ENCODE results near the gene CARMIL1.

The CARMIL1 gene

GRCh38 chr6:25481267-25481666 is 202.1 kb downstream of the CARMIL1 start:
- Histone ChIP-seq H3K9me3 (ENCODE audit: severe bottlenecking) (no peaks in the 10 kb centered on the region), H3K27ac (ENCODE audit: poor library complexity, severe bottlenecking) (no peak overlapping the region), H3K4me1 (ENCODE audit: insufficient read depth, poor library complexity, severe bottlenecking) (peaks cover under 1% of the 10 kb centered on the region), H3K4me3 (ENCODE audit: severe bottlenecking) (no peak overlapping the region), H3K36me3 (ENCODE audit: low read depth) (peaks cover 17% of the 10 kb centered on the region), H3K27me3 (ENCODE audit: insufficient read depth, poor library complexity, severe bottlenecking) (no peaks in the 10 kb centered on the region)
- DNase-seq (ENCODE audit: low spot score) (no peak), ATAC-seq (ENCODE audit: low read depth) (no peak)
- no peak for TF ChIP-seq CTCF (IDR thresholded peaks at IDR 0.05; ENCODE audit: poor library complexity, severe bottlenecking)

DNA sequence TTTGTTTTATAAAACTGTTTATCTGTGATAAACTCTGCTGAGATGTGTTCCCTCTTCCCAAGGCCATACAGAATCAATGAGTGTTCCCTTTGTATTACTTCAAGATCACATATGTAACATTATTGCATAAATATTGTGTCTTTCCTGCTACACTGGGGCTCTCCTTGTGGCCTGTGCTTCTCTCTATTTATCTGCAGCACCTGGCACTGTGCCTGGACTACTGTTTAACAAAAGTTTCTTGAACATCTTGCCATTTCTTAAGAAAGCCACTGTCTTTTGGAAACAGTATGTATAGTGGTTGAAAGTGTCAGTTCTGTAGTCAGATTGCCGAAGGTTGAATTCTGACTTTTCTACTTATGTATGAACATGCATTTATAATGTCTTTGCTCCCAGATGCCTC is 203.8 kb downstream of the CARMIL1 start:
- no peak for TF ChIP-seq CTCF (IDR thresholded peaks at IDR 0.05; ENCODE audit: poor library complexity, severe bottlenecking)
- H3K4me3 ChIP-seq (ENCODE audit: severe bottlenecking): no peak overlapping the region
- H3K36me3 ChIP-seq (ENCODE audit: low read depth): peaks cover 22% of the 10 kb centered on the region
- ATAC-seq (ENCODE audit: low read depth): no peak
- H3K9me3 ChIP-seq (ENCODE audit: severe bottlenecking): no peaks in the 10 kb centered on the region
- DNase-seq (ENCODE audit: low spot score): no peak
- H3K27ac ChIP-seq (ENCODE audit: poor library complexity, severe bottlenecking): no peak overlapping the region
- H3K27me3 ChIP-seq (ENCODE audit: insufficient read depth, poor library complexity, severe bottlenecking): no peaks in the 10 kb centered on the region
- no peaks in the 10 kb centered on the region for H3K4me1 ChIP-seq (ENCODE audit: insufficient read depth, poor library complexity, severe bottlenecking)

DNA sequence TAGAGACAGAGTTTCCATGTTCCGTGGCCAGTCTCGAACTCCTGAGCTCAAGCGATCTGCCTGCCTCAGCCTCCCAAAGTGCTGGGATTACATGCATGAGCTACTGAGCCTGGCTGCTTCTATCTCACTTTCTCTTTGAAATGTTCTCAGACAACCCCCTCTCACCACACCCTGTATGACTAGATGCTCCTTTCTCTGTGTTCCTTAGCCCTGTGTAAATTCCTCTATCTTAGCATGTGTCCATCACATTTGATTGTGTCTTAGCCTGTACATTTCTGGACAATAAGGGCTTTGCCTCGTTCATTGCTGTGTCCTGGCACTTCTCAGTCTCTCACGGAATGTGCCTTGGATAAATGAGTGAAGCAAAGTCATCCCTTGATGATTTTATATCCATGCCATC is 204.8 kb downstream of the CARMIL1 start:
- DNase-seq (ENCODE audit: low spot score) (no peak), ATAC-seq (ENCODE audit: low read depth) (no peak)
- no peaks in the 10 kb centered on the region for H3K4me1 ChIP-seq (ENCODE audit: insufficient read depth, poor library complexity, severe bottlenecking)
- no peak overlapping the region for H3K27ac ChIP-seq (ENCODE audit: poor library complexity, severe bottlenecking)
- H3K27me3 ChIP-seq (ENCODE audit: insufficient read depth, poor library complexity, severe bottlenecking): no peaks in the 10 kb centered on the region
- H3K9me3 ChIP-seq (ENCODE audit: severe bottlenecking): no peaks in the 10 kb centered on the region
- peaks cover 22% of the 10 kb centered on the region for H3K36me3 ChIP-seq (ENCODE audit: low read depth)
- H3K4me3 ChIP-seq (ENCODE audit: severe bottlenecking): no peak overlapping the region
- no peak for TF ChIP-seq CTCF (IDR thresholded peaks at IDR 0.05; ENCODE audit: poor library complexity, severe bottlenecking)

DNA sequence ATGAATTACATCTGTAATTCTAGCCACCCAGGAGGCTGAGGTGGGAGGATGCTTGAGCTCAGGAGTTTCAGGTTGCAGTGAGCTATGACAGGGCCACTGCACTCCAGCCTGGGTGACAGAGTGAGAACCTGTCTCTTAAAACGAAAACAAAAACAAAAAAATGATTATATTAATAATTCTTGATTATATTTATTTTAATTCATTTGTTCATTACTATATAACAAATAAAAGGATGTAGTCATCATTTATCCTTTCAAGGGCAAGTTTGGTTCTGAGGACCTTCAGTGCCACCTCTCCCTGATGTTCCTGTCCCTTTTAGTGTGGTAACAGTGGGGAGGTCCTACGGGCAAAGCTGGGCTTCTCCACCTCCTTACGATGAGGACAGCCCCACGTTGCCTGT is 205.7 kb downstream of the CARMIL1 start:
- no peaks in the 10 kb centered on the region for H3K9me3 ChIP-seq (ENCODE audit: severe bottlenecking)
- DNase-seq (ENCODE audit: low spot score) (no peak), ATAC-seq (ENCODE audit: low read depth) (no peak)
- H3K27ac ChIP-seq (ENCODE audit: poor library complexity, severe bottlenecking): no peak overlapping the region
- peaks cover 22% of the 10 kb centered on the region for H3K36me3 ChIP-seq (ENCODE audit: low read depth)
- H3K27me3 ChIP-seq (ENCODE audit: insufficient read depth, poor library complexity, severe bottlenecking): no peaks in the 10 kb centered on the region
- H3K4me3 ChIP-seq (ENCODE audit: severe bottlenecking): no peak overlapping the region
- H3K4me1 ChIP-seq (ENCODE audit: insufficient read depth, poor library complexity, severe bottlenecking): no peaks in the 10 kb centered on the region
- no peak for TF ChIP-seq CTCF (IDR thresholded peaks at IDR 0.05; ENCODE audit: poor library complexity, severe bottlenecking)

GRCh38 chr6:25485821-25486534 is 206.8 kb downstream of the CARMIL1 start:
- no peak for TF ChIP-seq CTCF (IDR thresholded peaks at IDR 0.05; ENCODE audit: poor library complexity, severe bottlenecking)
- no peak for ATAC-seq (ENCODE audit: low read depth)
- no peaks in the 10 kb centered on the region for H3K9me3 ChIP-seq (ENCODE audit: severe bottlenecking)
- H3K4me1 ChIP-seq (ENCODE audit: insufficient read depth, poor library complexity, severe bottlenecking): no peaks in the 10 kb centered on the region
- peaks cover 22% of the 10 kb centered on the region for H3K36me3 ChIP-seq (ENCODE audit: low read depth)
- no peaks in the 10 kb centered on the region for H3K27me3 ChIP-seq (ENCODE audit: insufficient read depth, poor library complexity, severe bottlenecking)
- DNase-seq (ENCODE audit: low spot score): no peak
- no peak overlapping the region for H3K27ac ChIP-seq (ENCODE audit: poor library complexity, severe bottlenecking)
- no peak overlapping the region for H3K4me3 ChIP-seq (ENCODE audit: severe bottlenecking)
